K562 (cell line): ENCODE data around the gene CCDC136. TPM values are rescaled to one million over a fixed set of nuclear protein-coding genes. Genes with fewer than 3 reads are reported as not detected.

ENCODE experiments used
- CTBP1 ChIP-seq: fragments of 450-650 bp; IDR thresholded peaks from 2 replicates; pipeline ENCODE4 v1.6.1; 2016; ENCODE audit warnings: borderline replicate concordance
- ETV5 ChIP-seq: sonication (generic); formaldehyde crosslinking; IDR thresholded peaks from 2 replicates; pipeline ENCODE4 v1.4.0; 2020; ENCODE audit warnings: low read depth, mild to moderate bottlenecking, missing genetic modification reagents
- HEY1 ChIP-seq: fragments of 250-450 bp; sonication (Bioruptor Pico); IDR thresholded peaks from 2 replicates; pipeline ENCODE4 v1.5.0; 2020; ENCODE audit warnings: mild to moderate bottlenecking, moderate library complexity, borderline replicate concordance
- HMG20B ChIP-seq: fragments of 250-450 bp; sonication (Bioruptor Pico); IDR thresholded peaks from 2 replicates; pipeline ENCODE4 v1.5.0; 2021; ENCODE audit warnings: mild to moderate bottlenecking
- OTX1 ChIP-seq: fragments of 450-650 bp; formaldehyde crosslinking; IDR thresholded peaks from 2 replicates; pipeline ENCODE4 v1.4.0; 2022; ENCODE audit warnings: mild to moderate bottlenecking
- SETDB1 ChIP-seq: IDR thresholded peaks from one replicate; pipeline ENCODE4 v1.6.1; 2012; ENCODE audit warnings: low read length, control low read depth, inconsistent platforms
- ZNF140 ChIP-seq: fragments of 250-450 bp; sonication (Bioruptor Pico); IDR thresholded peaks from 2 replicates; pipeline ENCODE4 v1.8.0; 2021; ENCODE audit warnings: moderate library complexity, mild to moderate bottlenecking, inconsistent platforms
- ZNF165 ChIP-seq: fragments of 250-450 bp; sonication (Bioruptor Pico); IDR thresholded peaks from 2 replicates; pipeline ENCODE4 v1.4.0; 2020; ENCODE audit warnings: borderline replicate concordance
- ZNF354B ChIP-seq: fragments of 250-450 bp; sonication (Bioruptor Pico); IDR thresholded peaks from 2 replicates; pipeline ENCODE4 v1.4.0; 2020
- polyA plus RNA-seq, 8 experiments: library from polyadenylated mRNA; depleted of rRNA in 4 of 8; stranded (reverse) in 5 of 8; unstranded in 3 of 8; fragments of >200 nt; fragmentation: Nextera tagmentation in 2 of 8; fragmentation: Illumina TruSeq in 1 of 8; extraction: Ambion mirVana in 2 of 8; extraction: Trizol in 1 of 8; gene quantifications; 2 replicates each; pipeline versions ENCODE4 v1.2.1 to v1.2.3, GENCODE V29; 2011 to 2014; ENCODE audit warnings: inconsistent platforms in 1 of 8, missing spikeins in 1 of 8
- total RNA-seq, 7 experiments: library from RNA; depleted of rRNA in 6 of 7; stranded (reverse); fragments of >200 nt in 6 of 7; fragmentation: Illumina TruSeq in 2 of 7; extraction: Trizol in 2 of 7; gene quantifications; 2 replicates each; pipeline versions ENCODE4 v1.2.1 to v1.2.3, GENCODE V29; 2011 to 2021; ENCODE audit warnings: low replicate concordance in 1 of 7
- TF ChIP-seq, protein P1 (sequence below): fragments of 450-650 bp; formaldehyde crosslinking; IDR thresholded peaks from 2 replicates; pipeline ENCODE4 v1.4.0; 2020; ENCODE audit warnings: mild to moderate bottlenecking, mixed read lengths
- TF ChIP-seq, protein P2 (sequence below): sonication (generic); formaldehyde crosslinking; IDR thresholded peaks from 2 replicates; pipeline ENCODE4 v1.8.0; 2022; ENCODE audit warnings: mild to moderate bottlenecking, missing genetic modification reagents
- TF ChIP-seq, protein P3 (sequence below): sonication (generic); formaldehyde crosslinking; IDR thresholded peaks from 2 replicates; pipeline ENCODE4 v1.4.0; 2020; ENCODE audit warnings: mild to moderate bottlenecking, missing genetic modification reagents
- TF ChIP-seq, protein P4 (sequence below): fragments of 450-650 bp; conservative IDR thresholded peaks from 2 replicates; pipeline ENCODE4 v1.6.1; 2016; ENCODE audit warnings: missing genetic modification characterization, low read depth, mild to moderate bottlenecking, missing compliant biosample characterization, moderate library complexity
- TF ChIP-seq, protein P5 (sequence below): fragments of 450-650 bp; conservative IDR thresholded peaks from 2 replicates; pipeline ENCODE4 v1.6.1; 2016; ENCODE audit warnings: missing genetic modification characterization, low read depth, mild to moderate bottlenecking, control low read depth, missing compliant biosample characterization
- TF ChIP-seq, protein P6 (sequence below): fragments of 200-800 bp; sonication (Bioruptor generic); IDR thresholded peaks from 2 replicates; pipeline ENCODE4 v1.6.1; 2017; ENCODE audit warnings: missing genetic modification characterization, missing compliant biosample characterization
- TF ChIP-seq, protein P7 (sequence below): fragments of 200-800 bp; sonication (Bioruptor generic); IDR thresholded peaks from 2 replicates; pipeline ENCODE4 v1.6.1; 2017; ENCODE audit warnings: missing genetic modification characterization, missing compliant biosample characterization

CCDC136 gene
- total and polyA plus RNA-seq, 9 of the 15 experiments (the other 6 are each of a cell fraction or from before 2014, with no cell fraction given), result 2.4 to 40.8 (median 26.5) TPM

DNA sequence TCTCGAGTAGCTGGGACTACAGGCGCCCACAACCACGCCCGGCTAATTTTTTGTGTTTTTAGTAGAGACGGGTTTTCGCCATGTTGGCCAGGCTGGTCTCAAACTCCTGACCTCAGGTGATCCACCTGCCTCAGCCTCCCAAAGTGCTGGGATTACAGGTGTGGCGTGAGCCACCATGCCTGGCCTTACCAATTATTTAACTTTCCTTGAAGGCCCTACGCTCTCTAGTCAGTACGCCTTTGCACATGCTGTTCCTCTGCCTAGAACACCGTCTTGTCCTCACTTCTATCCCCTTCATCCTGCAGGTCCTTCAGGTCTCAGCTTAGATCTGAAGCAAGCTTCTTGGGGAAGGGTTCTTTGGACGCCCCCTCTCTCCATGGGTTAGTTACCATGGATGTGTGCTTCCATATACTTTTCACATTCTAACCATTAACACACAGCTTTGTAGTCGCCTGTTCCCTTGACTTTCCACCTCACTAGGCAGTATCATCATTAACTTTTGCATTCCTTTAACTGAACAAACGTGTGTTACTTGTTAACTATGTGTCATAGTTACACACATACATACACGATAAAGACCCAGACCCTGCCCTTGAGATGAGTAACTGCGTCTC, 70.3 kb downstream of the CCDC136 start (continued):
- TF ChIP-seq ZNF165 (CRISPR knock-in tag), result 0 out of 2 replicates have a peak, but pooled peaks have one; percentile 9
- TF ChIP-seq ETV5 (CRISPR knock-in tag), result no peak
- no peak for TF ChIP-seq HMG20B (CRISPR knock-in tag)
- TF ChIP-seq, protein P1, sequence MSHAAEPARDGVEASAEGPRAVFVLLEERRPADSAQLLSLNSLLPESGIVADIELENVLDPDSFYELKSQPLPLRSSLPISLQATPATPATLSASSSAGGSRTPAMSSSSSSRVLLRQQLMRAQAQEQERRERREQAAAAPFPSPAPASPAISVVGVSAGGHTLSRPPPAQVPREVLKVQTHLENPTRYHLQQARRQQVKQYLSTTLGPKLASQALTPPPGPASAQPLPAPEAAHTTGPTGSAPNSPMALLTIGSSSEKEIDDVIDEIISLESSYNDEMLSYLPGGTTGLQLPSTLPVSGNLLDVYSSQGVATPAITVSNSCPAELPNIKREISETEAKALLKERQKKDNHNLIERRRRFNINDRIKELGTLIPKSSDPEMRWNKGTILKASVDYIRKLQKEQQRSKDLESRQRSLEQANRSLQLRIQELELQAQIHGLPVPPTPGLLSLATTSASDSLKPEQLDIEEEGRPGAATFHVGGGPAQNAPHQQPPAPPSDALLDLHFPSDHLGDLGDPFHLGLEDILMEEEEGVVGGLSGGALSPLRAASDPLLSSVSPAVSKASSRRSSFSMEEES (CRISPR knock-in tag), result no peak
- TF ChIP-seq HEY1, result no peak; the same call in 1 of the 2 replicates
- no peak for TF ChIP-seq SETDB1
- no peak for TF ChIP-seq ZNF140 (CRISPR knock-in tag)
- TF ChIP-seq CTBP1, result no peak
- TF ChIP-seq OTX1 (CRISPR knock-in tag), result peak; percentile 11; the same call in 1 of the 2 replicates
- no peak; the same call in 1 of the 2 replicates for TF ChIP-seq ZNF354B
- TF ChIP-seq, protein P2, sequence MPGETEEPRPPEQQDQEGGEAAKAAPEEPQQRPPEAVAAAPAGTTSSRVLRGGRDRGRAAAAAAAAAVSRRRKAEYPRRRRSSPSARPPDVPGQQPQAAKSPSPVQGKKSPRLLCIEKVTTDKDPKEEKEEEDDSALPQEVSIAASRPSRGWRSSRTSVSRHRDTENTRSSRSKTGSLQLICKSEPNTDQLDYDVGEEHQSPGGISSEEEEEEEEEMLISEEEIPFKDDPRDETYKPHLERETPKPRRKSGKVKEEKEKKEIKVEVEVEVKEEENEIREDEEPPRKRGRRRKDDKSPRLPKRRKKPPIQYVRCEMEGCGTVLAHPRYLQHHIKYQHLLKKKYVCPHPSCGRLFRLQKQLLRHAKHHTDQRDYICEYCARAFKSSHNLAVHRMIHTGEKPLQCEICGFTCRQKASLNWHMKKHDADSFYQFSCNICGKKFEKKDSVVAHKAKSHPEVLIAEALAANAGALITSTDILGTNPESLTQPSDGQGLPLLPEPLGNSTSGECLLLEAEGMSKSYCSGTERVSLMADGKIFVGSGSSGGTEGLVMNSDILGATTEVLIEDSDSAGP (CRISPR knock-in tag), result no peak
- TF ChIP-seq, protein P3, sequence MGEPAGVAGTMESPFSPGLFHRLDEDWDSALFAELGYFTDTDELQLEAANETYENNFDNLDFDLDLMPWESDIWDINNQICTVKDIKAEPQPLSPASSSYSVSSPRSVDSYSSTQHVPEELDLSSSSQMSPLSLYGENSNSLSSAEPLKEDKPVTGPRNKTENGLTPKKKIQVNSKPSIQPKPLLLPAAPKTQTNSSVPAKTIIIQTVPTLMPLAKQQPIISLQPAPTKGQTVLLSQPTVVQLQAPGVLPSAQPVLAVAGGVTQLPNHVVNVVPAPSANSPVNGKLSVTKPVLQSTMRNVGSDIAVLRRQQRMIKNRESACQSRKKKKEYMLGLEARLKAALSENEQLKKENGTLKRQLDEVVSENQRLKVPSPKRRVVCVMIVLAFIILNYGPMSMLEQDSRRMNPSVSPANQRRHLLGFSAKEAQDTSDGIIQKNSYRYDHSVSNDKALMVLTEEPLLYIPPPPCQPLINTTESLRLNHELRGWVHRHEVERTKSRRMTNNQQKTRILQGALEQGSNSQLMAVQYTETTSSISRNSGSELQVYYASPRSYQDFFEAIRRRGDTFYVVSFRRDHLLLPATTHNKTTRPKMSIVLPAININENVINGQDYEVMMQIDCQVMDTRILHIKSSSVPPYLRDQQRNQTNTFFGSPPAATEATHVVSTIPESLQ (CRISPR knock-in tag), result no peak
- TF ChIP-seq, protein P4, sequence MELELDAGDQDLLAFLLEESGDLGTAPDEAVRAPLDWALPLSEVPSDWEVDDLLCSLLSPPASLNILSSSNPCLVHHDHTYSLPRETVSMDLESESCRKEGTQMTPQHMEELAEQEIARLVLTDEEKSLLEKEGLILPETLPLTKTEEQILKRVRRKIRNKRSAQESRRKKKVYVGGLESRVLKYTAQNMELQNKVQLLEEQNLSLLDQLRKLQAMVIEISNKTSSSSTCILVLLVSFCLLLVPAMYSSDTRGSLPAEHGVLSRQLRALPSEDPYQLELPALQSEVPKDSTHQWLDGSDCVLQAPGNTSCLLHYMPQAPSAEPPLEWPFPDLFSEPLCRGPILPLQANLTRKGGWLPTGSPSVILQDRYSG (tag), result no peak
- TF ChIP-seq, protein P5, sequence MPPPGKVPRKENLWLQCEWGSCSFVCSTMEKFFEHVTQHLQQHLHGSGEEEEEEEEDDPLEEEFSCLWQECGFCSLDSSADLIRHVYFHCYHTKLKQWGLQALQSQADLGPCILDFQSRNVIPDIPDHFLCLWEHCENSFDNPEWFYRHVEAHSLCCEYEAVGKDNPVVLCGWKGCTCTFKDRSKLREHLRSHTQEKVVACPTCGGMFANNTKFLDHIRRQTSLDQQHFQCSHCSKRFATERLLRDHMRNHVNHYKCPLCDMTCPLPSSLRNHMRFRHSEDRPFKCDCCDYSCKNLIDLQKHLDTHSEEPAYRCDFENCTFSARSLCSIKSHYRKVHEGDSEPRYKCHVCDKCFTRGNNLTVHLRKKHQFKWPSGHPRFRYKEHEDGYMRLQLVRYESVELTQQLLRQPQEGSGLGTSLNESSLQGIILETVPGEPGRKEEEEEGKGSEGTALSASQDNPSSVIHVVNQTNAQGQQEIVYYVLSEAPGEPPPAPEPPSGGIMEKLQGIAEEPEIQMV (tag), result peak; percentile 64; the same call in 1 of the 2 replicates
- TF ChIP-seq, protein P6, sequence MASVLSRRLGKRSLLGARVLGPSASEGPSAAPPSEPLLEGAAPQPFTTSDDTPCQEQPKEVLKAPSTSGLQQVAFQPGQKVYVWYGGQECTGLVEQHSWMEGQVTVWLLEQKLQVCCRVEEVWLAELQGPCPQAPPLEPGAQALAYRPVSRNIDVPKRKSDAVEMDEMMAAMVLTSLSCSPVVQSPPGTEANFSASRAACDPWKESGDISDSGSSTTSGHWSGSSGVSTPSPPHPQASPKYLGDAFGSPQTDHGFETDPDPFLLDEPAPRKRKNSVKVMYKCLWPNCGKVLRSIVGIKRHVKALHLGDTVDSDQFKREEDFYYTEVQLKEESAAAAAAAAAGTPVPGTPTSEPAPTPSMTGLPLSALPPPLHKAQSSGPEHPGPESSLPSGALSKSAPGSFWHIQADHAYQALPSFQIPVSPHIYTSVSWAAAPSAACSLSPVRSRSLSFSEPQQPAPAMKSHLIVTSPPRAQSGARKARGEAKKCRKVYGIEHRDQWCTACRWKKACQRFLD, result no peak
- TF ChIP-seq, protein P7, sequence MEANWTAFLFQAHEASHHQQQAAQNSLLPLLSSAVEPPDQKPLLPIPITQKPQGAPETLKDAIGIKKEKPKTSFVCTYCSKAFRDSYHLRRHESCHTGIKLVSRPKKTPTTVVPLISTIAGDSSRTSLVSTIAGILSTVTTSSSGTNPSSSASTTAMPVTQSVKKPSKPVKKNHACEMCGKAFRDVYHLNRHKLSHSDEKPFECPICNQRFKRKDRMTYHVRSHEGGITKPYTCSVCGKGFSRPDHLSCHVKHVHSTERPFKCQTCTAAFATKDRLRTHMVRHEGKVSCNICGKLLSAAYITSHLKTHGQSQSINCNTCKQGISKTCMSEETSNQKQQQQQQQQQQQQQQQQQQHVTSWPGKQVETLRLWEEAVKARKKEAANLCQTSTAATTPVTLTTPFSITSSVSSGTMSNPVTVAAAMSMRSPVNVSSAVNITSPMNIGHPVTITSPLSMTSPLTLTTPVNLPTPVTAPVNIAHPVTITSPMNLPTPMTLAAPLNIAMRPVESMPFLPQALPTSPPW (CRISPR knock-in tag), result no peak
